ENCODE measurements around the gene UBA6.
"Not testable (repeated sequence)": the region's sequence is repeated elsewhere in the genome, so short reads cannot be mapped to it uniquely, and the experiment has no call there.

UBA6 gene

GRCh38 chr4:67659065-67659464, 41.9 kb downstream of the UBA6 start:
- DNase-seq: no peak

- peak; percentile 34 for DNase-seq
These were observed 42.7 kb downstream of the UBA6 start for GRCh38 chr4:67658302-67658701.

- DNase-seq: no peak
These were observed 49.4 kb downstream of the UBA6 start for GRCh38 chr4:67651536-67651935.

- no peak for DNase-seq
These were observed 62.8 kb downstream of the UBA6 start for GRCh38 chr4:67638136-67638535.

GRCh38 chr4:67636978-67637377, 64.0 kb downstream of the UBA6 start:
- DNase-seq: not testable (repeated sequence)

GRCh38 chr4:67635331-67635730, 65.6 kb downstream of the UBA6 start:
- DNase-seq: no peak

- no peak for DNase-seq
These were observed 66.2 kb downstream of the UBA6 start for GRCh38 chr4:67634741-67635140.

- DNase-seq: peak; percentile 1
These were observed 68.5 kb downstream of the UBA6 start for GRCh38 chr4:67632492-67632891.

GRCh38 chr4:67624939-67625338, 76.0 kb downstream of the UBA6 start:
- DNase-seq: no peak

- DNase-seq: no peak
These were observed 84.5 kb downstream of the UBA6 start for GRCh38 chr4:67616478-67616877.

GRCh38 chr4:67615119-67615518, 85.8 kb downstream of the UBA6 start:
- DNase-seq: no peak

- no peak for DNase-seq
These were observed 86.8 kb downstream of the UBA6 start for GRCh38 chr4:67614186-67614585.

- DNase-seq: no peak
These were observed 92.9 kb downstream of the UBA6 start for GRCh38 chr4:67608027-67608426.

GRCh38 chr4:67604749-67605148, 96.2 kb downstream of the UBA6 start:
- DNase-seq: no peak

- DNase-seq: no peak
These were observed 97.0 kb downstream of the UBA6 start for GRCh38 chr4:67604029-67604381.

- DNase-seq: no peak
These were observed 97.5 kb downstream of the UBA6 start for GRCh38 chr4:67603310-67604028.

GRCh38 chr4:67593741-67594175, 107.2 kb downstream of the UBA6 start:
- DNase-seq: no peak

GRCh38 chr4:67587156-67587555, 113.8 kb downstream of the UBA6 start:
- DNase-seq: no peak

- no peak for DNase-seq
These were observed 116.5 kb downstream of the UBA6 start for GRCh38 chr4:67584496-67584895.

- no peak for DNase-seq
These were observed 119.0 kb downstream of the UBA6 start for GRCh38 chr4:67581913-67582312.

- peak; percentile 50 for DNase-seq
These were observed 119.6 kb downstream of the UBA6 start for GRCh38 chr4:67581208-67581857.

GRCh38 chr4:67580577-67580976, 120.4 kb downstream of the UBA6 start:
- DNase-seq: peak; percentile 17

GRCh38 chr4:67576538-67576937, 124.4 kb downstream of the UBA6 start:
- no peak for DNase-seq

GRCh38 chr4:67576059-67576466, 124.9 kb downstream of the UBA6 start:
- no peak for DNase-seq
